HG03175 (cell line): ENCODE data around the gene CCHCR1.

ENCODE experiments used
- ATAC-seq: cut with Tn5 transposase; IDR thresholded peaks from one replicate; pipeline ENCODE4 v1.9.1; 2021; ENCODE audit warnings: mild to moderate bottlenecking, moderate library complexity; ENCODE audit not compliant: unreplicated experiment

CCHCR1 gene

GRCh38 chr6:31130751-31131150 lies 26.9 kb downstream of the CCHCR1 start:
- ATAC-seq, result no peak

DNA sequence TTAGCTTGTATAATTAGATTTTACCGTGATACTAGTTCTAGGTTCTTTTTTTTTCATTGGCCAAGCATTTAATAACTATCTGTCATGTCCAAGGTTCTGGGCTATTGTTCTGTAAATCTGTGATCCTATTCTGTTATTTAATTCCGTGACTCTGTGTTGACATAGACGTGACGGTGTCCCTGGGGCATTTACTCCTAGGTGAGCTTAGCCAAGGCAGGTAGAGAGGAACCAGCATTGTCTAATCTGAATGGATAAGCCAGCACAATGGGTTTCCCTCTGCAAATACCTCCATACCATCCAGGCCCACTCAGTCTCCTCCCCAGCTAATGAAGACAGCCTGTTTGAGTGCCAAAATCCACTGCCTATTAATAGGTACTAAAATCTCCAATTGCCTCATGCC lies 28.5 kb downstream of the CCHCR1 start:
- no peak for ATAC-seq

GRCh38 chr6:31128093-31128676 lies 29.4 kb downstream of the CCHCR1 start:
- no peak for ATAC-seq

DNA sequence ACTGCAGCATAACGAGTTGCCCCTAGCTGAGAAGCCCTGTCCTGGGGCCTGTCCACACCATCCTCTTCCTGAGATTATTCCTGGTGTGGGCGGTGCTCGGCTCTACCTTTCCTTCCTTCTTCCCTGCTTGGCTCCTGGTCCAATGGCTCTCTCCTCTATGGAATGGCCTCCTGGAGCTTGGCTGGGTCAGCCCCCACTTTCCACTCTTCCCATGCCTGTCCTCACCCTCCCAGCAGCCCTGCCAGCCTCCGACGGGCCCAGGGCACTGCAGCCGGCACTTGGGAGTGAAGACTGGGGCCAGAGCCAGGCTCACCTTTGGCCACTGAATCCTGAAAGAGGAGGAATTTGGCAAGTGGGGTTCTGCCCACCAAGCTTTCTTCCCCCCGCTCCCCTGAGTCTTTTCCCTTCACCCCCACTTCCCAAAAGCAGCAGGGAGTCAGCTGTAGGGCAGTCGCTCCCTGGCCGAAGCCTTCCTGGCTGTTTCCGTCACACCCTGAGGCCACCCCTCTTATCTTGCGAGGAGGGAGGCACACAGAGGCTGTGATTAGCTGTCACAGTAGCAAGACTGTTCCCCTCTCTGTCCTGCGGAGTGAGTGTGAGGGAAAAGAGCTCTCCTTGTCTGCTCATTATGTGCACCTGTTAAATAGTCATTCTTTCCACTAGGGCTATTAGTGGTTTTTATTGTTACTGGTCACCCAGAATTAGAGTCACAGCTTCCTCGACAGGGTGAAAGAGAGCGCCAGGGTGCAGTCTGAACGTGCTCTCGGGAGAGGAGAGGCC lies 31.0 kb downstream of the CCHCR1 start:
- no peak for ATAC-seq

GRCh38 chr6:31125586-31126363 lies 31.8 kb downstream of the CCHCR1 start:
- ATAC-seq, result no peak

- ATAC-seq, result no peak
These were observed 32.4 kb downstream of the CCHCR1 start for GRCh38 chr6:31125162-31125561.

DNA sequence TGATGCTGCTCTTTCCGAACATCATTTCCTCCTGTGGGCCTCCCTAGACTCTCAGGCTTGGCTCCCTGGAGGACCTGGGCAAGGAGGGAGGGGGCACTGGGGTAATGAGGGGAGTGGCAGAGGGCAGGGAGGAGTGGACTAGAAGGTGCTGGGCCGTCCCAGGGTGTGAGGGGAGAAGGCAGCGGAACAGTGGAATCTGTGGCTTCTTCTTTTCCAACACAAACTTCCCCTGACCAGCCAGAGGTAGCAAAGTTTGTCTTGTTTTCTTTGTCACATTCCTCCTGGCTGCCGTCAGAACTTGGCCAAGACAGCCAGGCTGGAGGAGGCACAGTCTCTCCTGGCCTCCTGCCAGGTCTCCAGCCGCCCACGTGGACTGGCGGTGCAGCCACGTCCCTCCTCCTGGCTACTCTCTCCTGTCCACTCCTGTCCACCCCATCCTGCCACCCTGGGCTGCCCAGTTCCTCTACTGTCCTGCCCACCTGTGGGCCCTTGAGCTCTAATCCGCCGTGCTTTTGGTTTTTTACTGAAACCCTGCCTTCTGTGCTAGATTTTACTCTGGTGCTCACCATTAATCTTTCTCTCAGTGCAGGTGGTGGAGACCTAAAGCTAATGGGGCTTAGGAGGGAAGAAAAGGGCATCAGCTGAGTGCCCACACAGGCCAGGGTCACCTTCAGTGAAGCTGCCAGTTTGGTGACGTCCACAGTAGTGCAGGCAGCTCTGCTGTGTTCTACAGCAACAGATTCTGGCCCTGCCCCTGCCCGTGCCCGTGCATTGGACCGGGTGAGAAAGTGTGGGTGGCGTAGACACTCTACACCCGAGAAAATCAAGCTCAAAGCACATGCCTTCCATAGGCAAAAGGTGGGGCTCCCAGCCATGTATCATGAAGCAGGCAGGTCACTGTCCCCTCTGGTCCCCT lies 34.6 kb downstream of the CCHCR1 start:
- ATAC-seq, result no peak

- no peak for ATAC-seq
These were observed 36.3 kb downstream of the CCHCR1 start for GRCh38 chr6:31121131-31121790.

DNA sequence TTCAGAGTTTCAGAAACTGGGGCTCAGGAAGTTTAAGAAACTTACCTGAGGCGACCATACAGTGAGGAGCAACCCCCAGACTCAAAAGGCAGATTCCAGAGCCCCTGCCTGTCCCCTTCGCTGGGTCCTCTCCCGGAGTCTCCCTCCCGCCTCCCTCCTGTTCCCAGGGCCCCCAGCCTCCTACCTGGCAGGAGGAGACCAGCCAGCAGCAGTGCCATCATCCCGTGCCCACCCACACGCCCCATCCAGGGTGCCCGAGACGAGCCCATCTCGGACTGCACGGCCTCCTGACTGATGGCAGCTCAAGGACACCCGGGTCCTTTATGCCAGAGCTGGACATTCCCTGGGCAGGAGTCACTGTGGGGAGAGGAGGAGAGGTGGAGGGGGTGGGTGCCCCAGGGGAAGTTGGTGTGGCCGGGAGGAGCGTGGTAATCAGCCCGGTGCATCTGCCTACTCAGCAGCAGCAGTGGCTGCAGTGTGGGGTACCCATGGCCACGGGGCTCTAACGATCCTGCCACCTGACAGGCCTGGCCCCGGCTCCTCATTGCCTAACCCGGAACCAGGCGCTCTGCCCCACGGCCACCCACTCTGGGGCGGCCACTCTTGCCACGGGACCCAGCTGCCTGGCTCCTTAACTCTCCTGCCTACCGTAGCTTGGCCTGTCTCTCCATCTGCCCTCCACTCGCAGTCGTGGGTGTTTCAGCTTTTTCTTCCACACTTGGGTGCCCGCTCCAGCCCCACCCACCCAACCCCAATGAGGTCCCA lies 37.3 kb downstream of the CCHCR1 start, which contains the start of gene CDSN:
Gene CDSN (minus strand): TSS at position 296 of the 765 bp plus-strand sequence. CDS start 27 bp downstream, at position 269.
- no peak for ATAC-seq

DNA sequence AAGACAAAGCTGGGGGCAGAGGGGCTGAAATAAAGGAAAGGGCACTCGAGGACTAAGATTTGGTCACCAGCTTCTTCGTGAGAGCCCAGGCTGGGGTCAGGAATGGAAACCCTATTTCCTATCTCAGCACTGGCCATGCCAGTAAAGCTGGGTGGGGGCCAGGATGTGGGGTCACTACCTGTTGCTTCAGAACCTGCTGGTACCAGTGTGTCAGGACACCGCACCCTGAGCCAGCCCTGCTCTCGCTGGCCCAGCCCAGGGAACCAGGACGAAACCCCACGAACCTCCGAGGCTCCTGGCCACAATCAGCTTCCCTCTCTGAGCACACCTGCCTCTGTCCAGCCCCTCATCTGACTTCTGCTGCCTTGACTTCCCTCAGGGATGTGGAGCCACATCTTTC lies 39.4 kb downstream of the CCHCR1 start:
- no peak for ATAC-seq

GRCh38 chr6:31116661-31117385 lies 40.8 kb downstream of the CCHCR1 start:
- ATAC-seq, result no peak

- ATAC-seq, result no peak
These were observed 41.6 kb downstream of the CCHCR1 start for GRCh38 chr6:31115941-31116560.

DNA sequence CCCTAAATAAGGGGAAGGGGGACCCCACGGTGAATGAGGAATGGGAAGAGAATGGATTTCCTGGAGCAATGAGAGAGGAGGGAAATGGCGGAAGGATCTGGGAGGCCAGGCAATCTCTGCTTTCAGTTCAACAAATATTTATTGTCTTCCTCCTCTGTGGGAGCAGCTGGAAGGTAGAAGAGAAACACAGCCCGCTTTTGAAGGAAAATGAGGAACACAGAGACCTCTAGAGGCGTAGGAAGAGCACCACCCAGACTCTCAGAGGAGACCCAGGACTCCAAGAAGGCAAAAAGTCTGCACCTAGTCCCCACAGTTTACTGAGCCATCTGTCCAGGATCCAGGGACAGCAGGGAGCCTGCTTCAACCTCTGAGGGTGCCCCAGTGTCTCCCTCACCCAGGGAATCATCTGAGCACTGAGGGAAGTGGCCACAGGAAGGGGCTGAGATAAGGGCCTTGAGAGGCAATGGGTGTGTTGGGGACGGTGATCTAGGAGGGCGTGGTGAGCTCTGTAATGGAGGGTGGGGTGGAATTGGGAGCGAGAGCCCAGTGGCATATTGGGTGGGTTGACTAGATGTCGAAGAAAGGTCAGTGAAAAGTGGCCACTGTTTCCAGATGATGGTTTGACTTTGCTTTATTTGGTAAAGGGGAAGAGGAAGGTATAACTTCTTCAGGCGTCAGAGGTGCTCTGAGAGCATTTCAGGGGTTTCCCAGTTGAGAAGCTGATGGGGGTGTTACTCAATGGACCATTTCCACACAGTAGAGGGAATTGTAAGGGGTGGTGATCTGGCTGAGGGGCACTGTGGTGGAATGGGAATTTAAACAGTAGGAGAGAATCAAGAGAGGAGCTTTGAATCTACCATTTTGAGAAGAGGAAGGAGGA lies 42.4 kb downstream of the CCHCR1 start:
- no peak for ATAC-seq

DNA sequence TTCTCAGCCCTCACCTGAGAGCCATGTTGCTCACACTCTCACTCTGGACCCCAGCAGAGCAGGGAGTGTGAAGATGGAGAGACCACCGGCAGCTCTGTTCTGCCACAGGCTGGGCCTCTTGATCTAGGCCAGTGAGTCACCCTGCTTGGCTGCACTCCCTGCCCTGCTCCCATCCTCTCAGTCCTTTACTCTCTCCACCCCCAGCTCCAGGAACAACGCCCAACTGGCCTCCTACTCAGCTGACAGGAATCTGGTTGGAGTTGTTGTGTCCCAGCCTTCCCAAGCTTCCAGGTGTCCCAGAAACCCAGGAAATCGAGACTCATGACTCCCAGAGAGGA lies 43.1 kb downstream of the CCHCR1 start, which contains the start of gene PSORS1C1:
Gene PSORS1C1 (plus strand): TSS at position 260 of the 338 bp plus-strand sequence. CDS start 14,833 bp downstream, outside the sequence.
- ATAC-seq, result no peak

DNA sequence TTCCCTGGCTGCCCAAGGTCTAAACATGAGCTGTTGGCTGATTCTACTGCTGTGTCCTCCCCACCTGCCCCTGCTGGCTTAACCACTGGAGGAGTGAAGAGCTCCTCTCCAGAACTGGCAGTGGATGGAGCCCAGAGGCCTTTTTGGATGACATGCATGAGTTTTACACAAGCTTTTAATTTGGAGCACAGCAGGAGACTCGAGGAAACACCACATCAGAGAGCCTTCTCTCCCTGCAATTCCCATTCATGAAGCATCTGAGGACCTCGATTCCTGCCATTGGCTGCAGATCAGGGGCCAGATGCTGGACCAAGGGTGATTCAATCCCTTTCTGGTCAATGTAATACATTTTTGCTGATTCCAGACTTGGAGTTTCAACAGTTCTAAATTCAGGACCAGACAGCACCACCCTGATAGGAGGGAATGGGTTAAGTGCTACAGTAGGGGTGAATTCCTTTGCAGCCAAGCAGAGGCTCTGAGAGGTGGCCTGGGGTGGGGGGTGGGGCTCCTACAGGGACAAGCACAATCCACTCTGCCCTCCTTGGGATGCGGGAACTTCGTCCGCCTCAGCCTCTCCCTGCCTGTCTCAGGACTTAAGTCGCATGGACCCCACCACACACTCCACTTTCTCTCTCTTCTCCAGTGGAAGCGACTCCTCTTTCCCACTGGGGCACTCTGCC lies 43.6 kb downstream of the CCHCR1 start:
- no peak for ATAC-seq

- no peak for ATAC-seq
These were observed 45.1 kb downstream of the CCHCR1 start, which contains the start of gene C6orf15 for GRCh38 chr6:31112478-31112877. TSS of gene C6orf15 (minus strand) at chr6:31112575. CDS start at chr6:31112555, 20 bp downstream.

DNA sequence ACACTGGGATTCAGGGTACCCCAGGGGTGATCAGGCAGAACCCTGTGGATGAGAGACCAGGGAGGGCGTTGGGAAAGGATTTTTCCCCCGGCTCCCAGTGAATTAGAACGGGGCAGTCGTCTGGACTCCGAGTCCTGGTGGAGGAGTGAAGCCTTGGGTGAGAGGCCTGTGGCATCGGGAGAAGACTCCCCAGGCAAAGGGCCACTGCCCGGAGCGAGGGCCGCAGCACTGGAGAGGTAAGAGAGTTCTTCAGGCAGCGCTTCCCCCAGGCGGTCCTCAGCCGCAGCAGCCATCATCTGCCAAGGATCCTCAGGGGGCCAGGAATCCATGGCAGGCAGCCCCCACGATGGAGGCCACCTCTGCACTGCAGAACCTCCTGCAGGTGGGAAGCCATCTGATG lies 45.9 kb downstream of the CCHCR1 start:
- ATAC-seq, result no peak
